Keratinocyte (primary cell): ENCODE measurements around the gene TAGLN.

Source experiments
- CTCF ChIP-seq, 3 experiments: IDR thresholded peaks in 1 of 3; conservative IDR thresholded peaks in 1 of 3; optimal IDR thresholded peaks in 1 of 3; 2 replicates in 2 of 3; 3 replicates in 1 of 3; pipeline versions ENCODE3 to v1.5.1; 2011; ENCODE audit warnings: low read length in 3 of 3, mild to moderate bottlenecking in 3 of 3, moderate library complexity in 2 of 3, control low read depth in 1 of 3, inconsistent platforms in 1 of 3; ENCODE audit not compliant: insufficient read depth in 2 of 3; ENCODE audit errors: extremely low read depth in 1 of 3
- EZH2 ChIP-seq: IDR thresholded peaks from one replicate; pipeline ENCODE4 v1.6.1; 2012; ENCODE audit warnings: inconsistent platforms, mild to moderate bottlenecking, low read length, moderate library complexity

DNA sequence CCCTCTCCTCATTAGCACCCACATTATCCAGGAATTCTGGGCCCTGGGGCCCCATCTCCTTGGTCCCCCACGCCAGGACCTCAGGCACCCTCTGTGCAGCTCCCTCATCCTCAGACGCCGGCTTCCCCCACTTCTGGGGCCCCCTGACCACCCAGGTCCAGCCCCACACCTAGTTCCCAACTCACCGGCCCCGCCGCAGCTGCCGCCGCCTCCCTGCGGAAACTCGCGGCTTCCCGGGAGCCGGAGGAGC lies 32.6 kb downstream of the TAGLN start, which contains the start of gene PCSK7:
- no peak for TF ChIP-seq CTCF (optimal IDR thresholded peaks at IDR 0.05 in 1 of 3, IDR thresholded peaks at IDR 0.05 in 1 of 3, conservative IDR thresholded peaks at IDR 0.05 in 1 of 3; ENCODE audit: extremely low read depth in 1 of 3, insufficient read depth in 2 of 3, low read length in 3 of 3)
- TF ChIP-seq EZH2 = no peak
